Measurements from ENCODE around the gene TMEM242.

The TMEM242 gene

DNA sequence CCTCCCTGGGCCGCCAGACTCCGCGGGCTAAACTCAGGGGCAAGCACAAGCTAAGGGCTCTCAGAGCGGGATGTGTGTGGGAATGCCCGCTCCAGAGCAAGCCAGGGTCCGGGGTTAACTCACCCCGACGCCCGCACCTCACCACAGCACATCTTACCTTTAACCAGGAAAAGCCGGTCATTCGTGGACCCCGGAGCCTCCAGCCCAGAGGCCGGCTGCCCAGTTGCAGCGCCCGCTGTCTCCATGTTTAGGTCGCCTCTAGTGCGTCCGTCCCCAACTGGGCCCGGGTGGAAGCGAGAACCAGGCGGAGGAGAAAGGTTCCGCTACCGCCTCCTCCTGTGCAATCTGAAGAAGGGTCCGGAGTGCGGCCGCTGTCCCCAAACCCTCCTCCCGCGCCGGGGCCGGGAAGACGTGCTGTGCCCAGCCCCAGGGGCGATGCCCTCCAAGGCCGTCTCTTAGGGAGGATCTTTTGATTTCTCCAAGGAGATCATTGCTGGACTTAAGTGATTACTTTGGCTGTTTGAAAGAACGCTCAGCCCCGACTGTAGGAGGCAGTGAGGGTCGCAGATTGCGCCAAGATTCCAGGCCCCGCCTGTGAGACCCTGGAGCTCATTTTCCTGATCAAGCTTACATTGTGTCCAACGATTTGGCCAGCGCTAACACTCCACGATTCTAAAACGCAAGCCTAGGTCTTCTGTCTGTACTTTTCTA lies at the start of gene TMEM242 (continued):
- TF ChIP-seq, protein P1, sequence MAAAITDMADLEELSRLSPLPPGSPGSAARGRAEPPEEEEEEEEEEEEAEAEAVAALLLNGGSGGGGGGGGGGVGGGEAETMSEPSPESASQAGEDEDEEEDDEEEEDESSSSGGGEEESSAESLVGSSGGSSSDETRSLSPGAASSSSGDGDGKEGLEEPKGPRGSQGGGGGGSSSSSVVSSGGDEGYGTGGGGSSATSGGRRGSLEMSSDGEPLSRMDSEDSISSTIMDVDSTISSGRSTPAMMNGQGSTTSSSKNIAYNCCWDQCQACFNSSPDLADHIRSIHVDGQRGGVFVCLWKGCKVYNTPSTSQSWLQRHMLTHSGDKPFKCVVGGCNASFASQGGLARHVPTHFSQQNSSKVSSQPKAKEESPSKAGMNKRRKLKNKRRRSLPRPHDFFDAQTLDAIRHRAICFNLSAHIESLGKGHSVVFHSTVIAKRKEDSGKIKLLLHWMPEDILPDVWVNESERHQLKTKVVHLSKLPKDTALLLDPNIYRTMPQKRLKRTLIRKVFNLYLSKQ (tag by site-specific recombination; IDR thresholded peaks at IDR 0.05; ENCODE audit: borderline replicate concordance) = peak; percentile 78
- peak; percentile 98 for TF ChIP-seq ZSCAN23 (tag by site-specific recombination; IDR thresholded peaks at IDR 0.05)
- no peak for TF ChIP-seq ZNF473 (tag by site-specific recombination; IDR thresholded peaks at IDR 0.05)
- no peak for TF ChIP-seq ZNF548 (tag by site-specific recombination; IDR thresholded peaks at IDR 0.05)
- peak; percentile 99 for TF ChIP-seq ZNF2 (tag by site-specific recombination; IDR thresholded peaks at IDR 0.05)
- TF ChIP-seq ZNF24 (tag by site-specific recombination; IDR thresholded peaks at IDR 0.05) = peak; percentile 97
- TF ChIP-seq HOXA7 (CRISPR knock-in tag; IDR thresholded peaks at IDR 0.05; ENCODE audit: borderline replicate concordance) = no peak
- TF ChIP-seq ZNF366 (tag by site-specific recombination; conservative IDR thresholded peaks at IDR 0.05) = no peak
- TF ChIP-seq, protein P2, sequence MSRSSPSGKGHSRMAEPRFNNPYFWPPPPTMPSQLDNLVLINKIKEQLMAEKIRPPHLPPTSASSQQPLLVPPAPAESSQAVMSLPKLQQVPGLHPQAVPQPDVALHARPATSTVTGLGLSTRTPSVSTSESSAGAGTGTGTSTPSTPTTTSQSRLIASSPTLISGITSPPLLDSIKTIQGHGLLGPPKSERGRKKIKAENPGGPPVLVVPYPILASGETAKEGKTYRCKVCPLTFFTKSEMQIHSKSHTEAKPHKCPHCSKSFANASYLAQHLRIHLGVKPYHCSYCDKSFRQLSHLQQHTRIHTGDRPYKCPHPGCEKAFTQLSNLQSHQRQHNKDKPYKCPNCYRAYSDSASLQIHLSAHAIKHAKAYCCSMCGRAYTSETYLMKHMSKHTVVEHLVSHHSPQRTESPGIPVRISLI (tag by site-specific recombination; IDR thresholded peaks at IDR 0.05) = 0 out of 2 replicates have a peak, but pooled peaks have one; percentile 17
- TF ChIP-seq ZNF211 (tag by site-specific recombination; IDR thresholded peaks at IDR 0.05; ENCODE audit: low read depth) = no peak
- TF ChIP-seq ZNF341 (tag by site-specific recombination; IDR thresholded peaks at IDR 0.05; ENCODE audit: low read depth) = peak; percentile 95
- TF ChIP-seq SP2 (tag by site-specific recombination; IDR thresholded peaks at IDR 0.05) = peak; percentile 76
- TF ChIP-seq, protein P3, sequence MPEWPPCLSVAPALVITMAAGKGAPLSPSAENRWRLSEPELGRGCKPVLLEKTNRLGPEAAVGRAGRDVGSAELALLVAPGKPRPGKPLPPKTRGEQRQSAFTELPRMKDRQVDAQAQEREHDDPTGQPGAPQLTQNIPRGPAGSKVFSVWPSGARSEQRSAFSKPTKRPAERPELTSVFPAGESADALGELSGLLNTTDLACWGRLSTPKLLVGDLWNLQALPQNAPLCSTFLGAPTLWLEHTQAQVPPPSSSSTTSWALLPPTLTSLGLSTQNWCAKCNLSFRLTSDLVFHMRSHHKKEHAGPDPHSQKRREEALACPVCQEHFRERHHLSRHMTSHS (tag by site-specific recombination; IDR thresholded peaks at IDR 0.05) = no peak
- peak; percentile 93; the same call in 1 of the 2 replicates for TF ChIP-seq HOXC10 (CRISPR knock-in tag; IDR thresholded peaks at IDR 0.05)
- TF ChIP-seq KLF8 (tag by site-specific recombination; IDR thresholded peaks at IDR 0.05) = peak; percentile 99
- peak; percentile 89 for TF ChIP-seq ZNF121 (tag by site-specific recombination; IDR thresholded peaks at IDR 0.05)
- TF ChIP-seq, protein P4, sequence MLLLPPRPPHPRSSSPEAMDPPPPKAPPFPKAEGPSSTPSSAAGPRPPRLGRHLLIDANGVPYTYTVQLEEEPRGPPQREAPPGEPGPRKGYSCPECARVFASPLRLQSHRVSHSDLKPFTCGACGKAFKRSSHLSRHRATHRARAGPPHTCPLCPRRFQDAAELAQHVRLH (tag by site-specific recombination; IDR thresholded peaks at IDR 0.05) = peak; percentile 95
- peak; percentile 51 for TF ChIP-seq GLIS1 (tag by site-specific recombination; IDR thresholded peaks at IDR 0.05)
- TF ChIP-seq REPIN1 (tag by site-specific recombination; IDR thresholded peaks at IDR 0.05; ENCODE audit: low read depth) = peak; percentile 88; the same call in 1 of the 2 replicates
- TF ChIP-seq ZNF394 (tag by site-specific recombination; IDR thresholded peaks at IDR 0.05; ENCODE audit: borderline replicate concordance) = peak; percentile 85; the same call in 1 of the 2 replicates
- peak; percentile 88 for TF ChIP-seq ZNF843 (tag by site-specific recombination; IDR thresholded peaks at IDR 0.05)
- TF ChIP-seq, protein P5, sequence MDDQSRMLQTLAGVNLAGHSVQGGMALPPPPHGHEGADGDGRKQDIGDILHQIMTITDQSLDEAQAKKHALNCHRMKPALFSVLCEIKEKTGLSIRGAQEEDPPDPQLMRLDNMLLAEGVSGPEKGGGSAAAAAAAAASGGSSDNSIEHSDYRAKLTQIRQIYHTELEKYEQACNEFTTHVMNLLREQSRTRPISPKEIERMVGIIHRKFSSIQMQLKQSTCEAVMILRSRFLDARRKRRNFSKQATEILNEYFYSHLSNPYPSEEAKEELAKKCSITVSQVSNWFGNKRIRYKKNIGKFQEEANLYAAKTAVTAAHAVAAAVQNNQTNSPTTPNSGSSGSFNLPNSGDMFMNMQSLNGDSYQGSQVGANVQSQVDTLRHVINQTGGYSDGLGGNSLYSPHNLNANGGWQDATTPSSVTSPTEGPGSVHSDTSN (CRISPR knock-in tag; IDR thresholded peaks at IDR 0.05) = peak; percentile 92
- peak; percentile 61; the same call in 1 of the 2 replicates for TF ChIP-seq ZNF239 (tag by site-specific recombination; IDR thresholded peaks at IDR 0.05)
- peak; percentile 99 for TF ChIP-seq ZXDB (tag by site-specific recombination; IDR thresholded peaks at IDR 0.05)
- TF ChIP-seq EGR2 (tag by site-specific recombination; IDR thresholded peaks at IDR 0.05; ENCODE audit: low read depth) = peak; percentile 86
- peak; percentile 95 for TF ChIP-seq SP3 (tag by site-specific recombination; IDR thresholded peaks at IDR 0.05)
- peak; percentile 70; the same call in 1 of the 2 replicates for TF ChIP-seq ZNF37A (tag by site-specific recombination; IDR thresholded peaks at IDR 0.05)
- TF ChIP-seq ZBTB7A (tag by site-specific recombination; IDR thresholded peaks at IDR 0.05; ENCODE audit: low read depth) = peak; percentile 88
- TF ChIP-seq ZNF16 (tag by site-specific recombination; IDR thresholded peaks at IDR 0.05; ENCODE audit: low read depth) = peak; percentile 37; the same call in 1 of the 2 replicates
- no peak for TF ChIP-seq ZNF19 (tag by site-specific recombination; IDR thresholded peaks at IDR 0.05; ENCODE audit: low read depth)
- TF ChIP-seq ZNF140 (tag by site-specific recombination; IDR thresholded peaks at IDR 0.05) = no peak
- TF ChIP-seq ZNF777 (tag by site-specific recombination; IDR thresholded peaks at IDR 0.05; ENCODE audit: borderline replicate concordance) = peak; percentile 86; the same call in 1 of the 2 replicates
- TF ChIP-seq, protein P6, sequence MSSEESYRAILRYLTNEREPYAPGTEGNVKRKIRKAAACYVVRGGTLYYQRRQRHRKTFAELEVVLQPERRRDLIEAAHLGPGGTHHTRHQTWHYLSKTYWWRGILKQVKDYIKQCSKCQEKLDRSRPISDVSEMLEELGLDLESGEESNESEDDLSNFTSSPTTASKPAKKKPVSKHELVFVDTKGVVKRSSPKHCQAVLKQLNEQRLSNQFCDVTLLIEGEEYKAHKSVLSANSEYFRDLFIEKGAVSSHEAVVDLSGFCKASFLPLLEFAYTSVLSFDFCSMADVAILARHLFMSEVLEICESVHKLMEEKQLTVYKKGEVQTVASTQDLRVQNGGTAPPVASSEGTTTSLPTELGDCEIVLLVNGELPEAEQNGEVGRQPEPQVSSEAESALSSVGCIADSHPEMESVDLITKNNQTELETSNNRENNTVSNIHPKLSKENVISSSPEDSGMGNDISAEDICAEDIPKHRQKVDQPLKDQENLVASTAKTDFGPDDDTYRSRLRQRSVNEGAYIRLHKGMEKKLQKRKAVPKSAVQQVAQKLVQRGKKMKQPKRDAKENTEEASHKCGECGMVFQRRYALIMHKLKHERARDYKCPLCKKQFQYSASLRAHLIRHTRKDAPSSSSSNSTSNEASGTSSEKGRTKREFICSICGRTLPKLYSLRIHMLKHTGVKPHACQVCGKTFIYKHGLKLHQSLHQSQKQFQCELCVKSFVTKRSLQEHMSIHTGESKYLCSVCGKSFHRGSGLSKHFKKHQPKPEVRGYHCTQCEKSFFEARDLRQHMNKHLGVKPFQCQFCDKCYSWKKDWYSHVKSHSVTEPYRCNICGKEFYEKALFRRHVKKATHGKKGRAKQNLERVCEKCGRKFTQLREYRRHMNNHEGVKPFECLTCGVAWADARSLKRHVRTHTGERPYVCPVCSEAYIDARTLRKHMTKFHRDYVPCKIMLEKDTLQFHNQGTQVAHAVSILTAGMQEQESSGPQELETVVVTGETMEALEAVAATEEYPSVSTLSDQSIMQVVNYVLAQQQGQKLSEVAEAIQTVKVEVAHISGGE (tag by site-specific recombination; conservative IDR thresholded peaks at IDR 0.05; ENCODE audit: low read depth) = peak; percentile 100
